Measurements from ENCODE around the gene RNASE4. TPM values are rescaled to one million over a fixed set of nuclear protein-coding genes. Genes with fewer than 3 reads are reported as not detected.

The RNASE4 gene
- total RNA-seq, 4 donors from 2014 or later = 61.9 to 107 (median 82.9) TPM

DNA sequence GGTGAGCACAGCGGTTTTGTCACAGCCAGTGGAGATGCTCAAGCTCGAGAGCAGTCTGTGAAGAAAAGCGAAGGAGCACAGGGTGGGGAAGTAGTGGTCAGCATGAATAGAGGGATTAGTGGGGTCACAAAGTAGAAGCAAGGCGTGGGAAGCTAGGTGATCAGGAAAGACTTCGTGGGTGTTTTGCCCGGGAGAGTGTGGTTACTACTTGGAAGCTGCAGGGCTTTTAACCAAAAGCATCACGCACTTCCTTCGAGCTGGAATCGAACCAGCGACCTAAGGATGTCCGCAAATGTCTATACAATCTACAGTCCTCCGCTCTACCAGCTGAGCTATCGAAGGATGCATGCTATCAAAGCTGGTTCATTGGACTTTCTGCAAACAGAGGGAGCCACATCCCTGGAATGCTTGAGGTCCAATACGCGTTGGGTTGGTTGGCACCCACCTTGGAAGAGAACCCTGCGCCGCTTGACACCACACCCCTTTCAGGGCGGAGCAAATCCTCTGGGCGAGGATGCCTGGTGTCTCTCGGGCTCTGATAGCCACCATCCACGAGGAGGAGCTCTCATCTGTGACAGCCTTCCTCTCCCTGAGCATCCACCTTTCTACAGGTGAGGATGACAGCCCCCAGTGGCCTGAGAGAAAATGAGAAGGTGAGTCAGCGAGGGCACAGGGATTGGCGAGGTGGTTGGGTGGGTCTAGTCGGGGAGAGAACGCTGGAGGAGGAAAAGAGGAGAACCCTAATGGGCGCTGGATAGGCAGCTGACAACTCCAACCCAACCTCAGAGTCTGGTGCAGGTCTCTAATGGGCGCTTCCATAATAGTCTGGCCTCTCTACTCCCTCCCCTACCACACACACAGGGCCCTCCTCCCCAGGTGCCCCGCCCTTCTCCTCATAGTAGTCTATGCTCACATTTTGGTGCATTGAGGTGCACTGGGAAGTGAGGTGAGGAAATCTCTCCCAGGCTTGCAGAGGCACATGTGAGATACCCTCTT, 26.8 kb upstream of the RNASE4 start:
- DNase-seq (ENCODE audit: extremely low spot score) = peak; percentile 83
- H3K4me1 ChIP-seq = peaks cover 0 to 13% (median 7%) of the 10 kb centered on the region in 4 donors
- intact Hi-C loops (cut with DNase I) = no loop called here
- H3K9me3 ChIP-seq = no peaks in the 10 kb centered on the region
- WGBS = 27% methylated on average over 19 of the region's 28 CpGs
- no peak overlapping the region for H3K4me3 ChIP-seq
- TF ChIP-seq POLR2A (IDR thresholded peaks at IDR 0.05; ENCODE audit: low read depth) (no peak), POLR2AphosphoS5 (IDR thresholded peaks at IDR 0.05) (no peak), EP300 (IDR thresholded peaks at IDR 0.05) (no peak)
- TF ChIP-seq, protein P1, sequence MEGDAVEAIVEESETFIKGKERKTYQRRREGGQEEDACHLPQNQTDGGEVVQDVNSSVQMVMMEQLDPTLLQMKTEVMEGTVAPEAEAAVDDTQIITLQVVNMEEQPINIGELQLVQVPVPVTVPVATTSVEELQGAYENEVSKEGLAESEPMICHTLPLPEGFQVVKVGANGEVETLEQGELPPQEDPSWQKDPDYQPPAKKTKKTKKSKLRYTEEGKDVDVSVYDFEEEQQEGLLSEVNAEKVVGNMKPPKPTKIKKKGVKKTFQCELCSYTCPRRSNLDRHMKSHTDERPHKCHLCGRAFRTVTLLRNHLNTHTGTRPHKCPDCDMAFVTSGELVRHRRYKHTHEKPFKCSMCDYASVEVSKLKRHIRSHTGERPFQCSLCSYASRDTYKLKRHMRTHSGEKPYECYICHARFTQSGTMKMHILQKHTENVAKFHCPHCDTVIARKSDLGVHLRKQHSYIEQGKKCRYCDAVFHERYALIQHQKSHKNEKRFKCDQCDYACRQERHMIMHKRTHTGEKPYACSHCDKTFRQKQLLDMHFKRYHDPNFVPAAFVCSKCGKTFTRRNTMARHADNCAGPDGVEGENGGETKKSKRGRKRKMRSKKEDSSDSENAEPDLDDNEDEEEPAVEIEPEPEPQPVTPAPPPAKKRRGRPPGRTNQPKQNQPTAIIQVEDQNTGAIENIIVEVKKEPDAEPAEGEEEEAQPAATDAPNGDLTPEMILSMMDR (IDR thresholded peaks at IDR 0.05) = peak in 1 of 3 experiments; percentile 9
- no peak overlapping the region for H3K27ac ChIP-seq (replicated peaks in 1 of 4)
- H3K27me3 ChIP-seq = peaks cover 0 to 92% (median 60%) of the 10 kb centered on the region in 4 donors
- no peaks in the 10 kb centered on the region for H3K36me3 ChIP-seq

DNA sequence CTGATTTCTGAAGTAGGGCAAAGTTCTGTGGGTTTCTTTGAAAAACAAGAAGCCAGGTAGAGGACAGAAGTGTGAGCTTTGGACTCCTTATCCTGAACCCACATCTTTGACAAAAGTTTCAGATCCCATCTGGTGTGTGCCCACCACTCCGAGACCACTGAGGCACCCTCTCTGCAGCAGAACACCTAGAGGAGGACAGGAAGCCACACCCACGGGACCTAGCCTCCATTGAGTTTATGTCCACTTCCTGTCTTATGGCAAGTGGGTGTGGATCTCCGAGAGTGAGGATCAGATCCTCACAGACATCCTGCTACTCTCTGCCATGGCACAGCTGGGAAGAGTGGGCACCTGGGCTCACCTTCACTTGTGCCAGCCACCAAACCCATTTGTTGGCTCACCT, 26.1 kb upstream of the RNASE4 start:
- H3K36me3 ChIP-seq = no peaks in the 10 kb centered on the region
- H3K4me3 ChIP-seq = no peak overlapping the region
- TF ChIP-seq POLR2A (IDR thresholded peaks at IDR 0.05; ENCODE audit: low read depth) (no peak), POLR2AphosphoS5 (IDR thresholded peaks at IDR 0.05) (no peak)
- H3K4me1 ChIP-seq = peaks cover 0 to 12% (median 11%) of the 10 kb centered on the region in 4 donors
- DNase-seq (ENCODE audit: extremely low spot score) = peak; percentile 64
- H3K9me3 ChIP-seq = no peaks in the 10 kb centered on the region
- H3K27me3 ChIP-seq = peaks cover 0 to 92% (median 57%) of the 10 kb centered on the region in 4 donors
- H3K27ac ChIP-seq (replicated peaks in 1 of 4) = no peak overlapping the region
- WGBS = 63% methylated on average over 1 of the region's 3 CpGs
- intact Hi-C loops (cut with DNase I) = no loop called here

DNA sequence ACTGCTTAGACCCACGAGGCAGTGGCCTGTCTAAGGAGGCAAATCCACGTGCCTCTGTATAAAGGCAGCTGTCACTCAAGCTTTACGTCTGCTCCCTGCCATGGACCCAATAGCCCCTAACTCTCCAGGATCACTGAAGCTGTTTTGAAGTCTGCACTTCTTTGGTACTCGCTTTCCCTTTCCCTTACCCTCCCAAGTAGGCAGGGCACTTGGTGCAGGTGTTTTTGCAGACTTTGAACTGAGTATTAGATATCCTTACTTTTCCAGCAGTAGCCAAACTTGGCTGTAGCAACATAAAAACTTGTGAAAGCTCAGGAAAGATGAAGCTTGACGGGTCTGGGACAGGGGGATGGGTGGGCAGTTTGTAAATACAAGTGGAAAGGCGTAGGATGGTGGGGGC, 25.0 kb upstream of the RNASE4 start:
- Histone ChIP-seq H3K4me3 (no peak overlapping the region), H3K36me3 (no peaks in the 10 kb centered on the region), H3K27ac (replicated peaks in 1 of 4) (no peak overlapping the region), H3K9me3 (no peaks in the 10 kb centered on the region), H3K27me3 (peaks cover 0 to 92% (median 52%) of the 10 kb centered on the region in 4 donors), H3K4me1 (peaks cover 4 to 20% (median 12%) of the 10 kb centered on the region in 4 donors)
- DNase-seq (ENCODE audit: extremely low spot score) = no peak
- WGBS = 61% methylated on average over 6 of the region's 6 CpGs
- TF ChIP-seq POLR2AphosphoS5 (IDR thresholded peaks at IDR 0.05) (no peak), EP300 (IDR thresholded peaks at IDR 0.05) (no peak), POLR2A (IDR thresholded peaks at IDR 0.05; ENCODE audit: low read depth) (no peak)
- TF ChIP-seq, protein P1 (IDR thresholded peaks at IDR 0.05) = no peak
- intact Hi-C loops (cut with DNase I) = no loop called here

DNA sequence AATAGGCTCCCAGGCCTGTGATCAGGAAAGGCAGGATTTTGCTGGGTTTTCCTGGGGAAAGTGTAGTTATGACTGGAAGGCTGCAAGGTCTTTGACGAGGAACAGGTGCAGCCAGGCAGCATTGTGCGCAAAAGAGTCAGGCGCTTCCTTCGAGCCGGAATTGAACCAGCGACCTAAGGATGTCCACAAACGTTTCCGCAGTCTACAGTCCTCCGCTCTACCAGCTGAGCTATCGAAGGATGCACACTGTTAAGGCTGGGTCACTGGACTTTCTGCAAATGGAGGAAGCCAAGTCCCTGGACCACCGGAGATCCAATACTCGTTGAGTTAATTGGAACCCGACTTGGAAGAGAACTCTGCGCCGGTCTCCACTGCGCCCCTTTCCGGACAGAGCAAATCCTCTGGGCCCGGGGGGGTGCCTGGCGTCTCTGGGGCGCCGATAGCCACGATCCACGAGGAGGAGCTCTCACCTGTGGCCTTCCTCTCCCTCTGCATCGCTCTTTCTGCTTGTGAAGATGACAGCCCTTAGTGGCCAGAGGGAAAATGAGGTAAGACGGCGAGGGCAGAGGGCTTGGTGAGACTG, 24.5 kb upstream of the RNASE4 start:
- DNase-seq (ENCODE audit: extremely low spot score) = no peak
- Histone ChIP-seq H3K4me1 (peaks cover 4 to 20% (median 12%) of the 10 kb centered on the region in 4 donors), H3K9me3 (no peaks in the 10 kb centered on the region), H3K36me3 (no peaks in the 10 kb centered on the region), H3K4me3 (no peak overlapping the region), H3K27me3 (peaks cover 0 to 97% (median 55%) of the 10 kb centered on the region in 4 donors), H3K27ac (replicated peaks in 1 of 4) (no peak overlapping the region)
- WGBS = 32% methylated on average over 18 of the region's 26 CpGs
- intact Hi-C loops (cut with DNase I) = no loop called here
- no peak for TF ChIP-seq POLR2A (IDR thresholded peaks at IDR 0.05; ENCODE audit: low read depth)

DNA sequence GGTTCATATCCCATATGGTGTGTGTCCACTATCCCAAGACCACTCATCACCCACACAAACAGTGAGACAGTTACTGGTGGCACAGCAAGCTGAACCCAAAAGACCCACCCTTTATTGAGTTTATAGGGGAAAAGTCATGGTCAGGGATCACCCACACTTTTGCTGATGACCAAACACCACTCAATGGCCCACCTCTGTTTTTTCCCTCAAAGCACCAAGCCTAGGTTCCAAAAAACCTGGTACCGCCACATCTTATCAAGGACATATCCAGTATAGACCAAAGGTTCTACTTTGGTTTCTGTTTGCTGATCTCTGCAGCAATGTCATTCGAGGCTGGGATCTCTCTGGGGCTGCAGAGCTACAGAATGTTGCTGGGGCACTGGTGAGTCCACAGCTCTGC, 23.2 kb upstream of the RNASE4 start:
- TF ChIP-seq EP300 (IDR thresholded peaks at IDR 0.05) (no peak), POLR2AphosphoS5 (IDR thresholded peaks at IDR 0.05) (no peak), POLR2A (IDR thresholded peaks at IDR 0.05; ENCODE audit: low read depth) (no peak)
- TF ChIP-seq, protein P1 (IDR thresholded peaks at IDR 0.05) = no peak
- 78% methylated on average over 2 of the region's 2 CpGs for WGBS
- H3K4me3 ChIP-seq = no peak overlapping the region
- no peak overlapping the region for H3K27ac ChIP-seq (replicated peaks in 1 of 4)
- peaks cover 4 to 20% (median 12%) of the 10 kb centered on the region in 4 donors for H3K4me1 ChIP-seq
- no peaks in the 10 kb centered on the region for H3K36me3 ChIP-seq
- intact Hi-C loops (cut with DNase I) = no loop called here
- peaks cover 0 to 99% (median 46%) of the 10 kb centered on the region in 4 donors for H3K27me3 ChIP-seq
- no peaks in the 10 kb centered on the region for H3K9me3 ChIP-seq
- DNase-seq (ENCODE audit: extremely low spot score) = peak; percentile 57

Data from esophagus muscularis mucosa (tissue), 4 donors.